NCI-H2029 (cell line): ENCODE measurements around the gene DGKD.

ENCODE experiments used
- DNase-seq: peaks from one replicate; lab custom pipeline; 2025; lab: John Stamatoyannopoulos, UW

Gene DGKD

DNA sequence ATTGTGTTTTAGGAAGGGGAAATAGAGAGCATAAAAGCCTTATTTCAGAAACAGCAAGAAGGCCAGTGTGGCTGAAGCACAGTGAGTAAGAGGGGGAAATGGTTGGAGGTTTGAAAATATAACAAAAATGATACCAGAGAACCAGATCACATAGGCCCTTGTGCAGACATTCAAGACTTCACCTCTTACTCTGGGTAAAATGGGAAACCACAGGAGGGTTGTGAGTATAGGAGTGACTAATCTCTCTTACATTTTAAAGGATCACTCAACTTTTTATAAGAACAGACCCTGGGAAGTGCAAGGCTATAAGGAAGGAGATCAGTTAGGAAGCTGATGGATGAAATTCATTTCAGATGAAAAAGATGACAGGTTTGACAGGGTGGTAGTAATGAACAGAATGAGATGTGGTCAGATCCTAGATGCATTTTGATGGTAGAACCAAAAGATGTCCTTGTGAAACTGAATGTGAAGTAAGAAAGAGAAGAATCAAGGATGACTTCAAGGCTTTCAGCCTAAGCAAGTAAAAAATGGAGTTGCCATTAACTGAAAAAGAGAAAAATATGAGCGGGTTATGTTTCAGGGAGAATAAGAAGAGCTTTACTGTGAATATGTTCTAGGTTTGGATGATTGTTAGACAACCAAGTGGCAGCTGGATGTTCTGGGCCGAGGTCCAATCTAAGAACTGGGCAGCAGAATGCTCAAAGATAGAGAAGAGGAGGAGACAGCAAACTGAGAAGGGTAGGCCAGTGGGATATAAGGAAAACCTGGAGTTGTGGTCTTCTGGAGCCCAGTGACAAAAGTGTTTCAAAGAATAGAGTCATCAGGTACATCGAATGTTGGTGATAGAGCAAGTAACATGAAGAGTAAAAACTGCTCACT, 147.1 kb downstream of the DGKD start:
- DNase-seq, result no peak

DNA sequence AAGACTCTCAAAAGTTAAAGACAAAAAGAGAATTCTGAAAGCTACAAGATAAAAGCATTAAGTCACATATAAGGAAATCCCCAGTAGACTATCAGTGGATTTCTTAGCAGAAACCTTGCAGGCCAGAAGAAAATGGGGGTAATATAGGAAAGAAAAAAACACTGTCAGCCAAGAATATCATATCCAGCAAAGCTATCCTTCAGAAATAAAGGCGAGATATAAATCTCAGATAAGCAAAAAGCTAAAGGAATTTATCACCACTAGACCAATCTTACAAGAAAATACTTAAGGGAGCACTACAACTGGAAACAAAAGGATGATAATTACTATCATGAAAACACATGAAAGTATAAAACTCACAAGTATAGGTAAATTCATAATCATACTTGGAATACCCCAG, 149.2 kb downstream of the DGKD start:
- no peak for DNase-seq

DNA sequence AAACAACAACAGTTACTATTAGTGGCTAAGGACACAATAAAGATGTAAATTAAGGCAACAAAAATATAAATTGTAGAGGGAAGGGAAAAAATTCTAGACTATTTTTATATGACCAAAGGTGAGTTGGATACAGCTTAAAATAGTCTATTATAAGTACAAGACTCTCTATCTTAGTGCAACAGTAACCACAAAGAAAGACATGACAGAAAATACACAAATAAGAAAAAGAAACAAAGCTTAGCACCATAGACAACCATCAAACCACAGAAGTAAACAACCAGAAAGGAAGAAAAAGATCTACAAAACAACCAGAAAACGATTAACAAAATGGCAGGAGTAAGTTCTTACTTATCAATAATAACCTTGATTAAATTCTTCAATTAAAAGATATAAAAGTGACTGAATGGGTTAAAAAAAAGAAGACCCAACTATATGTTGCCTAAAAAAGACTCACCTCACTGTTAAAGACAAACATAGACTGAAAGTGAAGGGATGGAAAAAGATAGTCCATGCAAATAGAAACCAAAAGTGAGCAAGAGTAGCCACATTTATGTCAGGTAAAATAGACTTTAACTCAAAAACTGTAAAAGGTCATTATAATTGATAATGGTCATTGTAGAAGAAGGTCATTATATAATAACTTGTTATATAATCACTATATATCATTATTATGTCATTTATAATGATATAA, 149.8 kb downstream of the DGKD start:
- DNase-seq, result no peak

DNA sequence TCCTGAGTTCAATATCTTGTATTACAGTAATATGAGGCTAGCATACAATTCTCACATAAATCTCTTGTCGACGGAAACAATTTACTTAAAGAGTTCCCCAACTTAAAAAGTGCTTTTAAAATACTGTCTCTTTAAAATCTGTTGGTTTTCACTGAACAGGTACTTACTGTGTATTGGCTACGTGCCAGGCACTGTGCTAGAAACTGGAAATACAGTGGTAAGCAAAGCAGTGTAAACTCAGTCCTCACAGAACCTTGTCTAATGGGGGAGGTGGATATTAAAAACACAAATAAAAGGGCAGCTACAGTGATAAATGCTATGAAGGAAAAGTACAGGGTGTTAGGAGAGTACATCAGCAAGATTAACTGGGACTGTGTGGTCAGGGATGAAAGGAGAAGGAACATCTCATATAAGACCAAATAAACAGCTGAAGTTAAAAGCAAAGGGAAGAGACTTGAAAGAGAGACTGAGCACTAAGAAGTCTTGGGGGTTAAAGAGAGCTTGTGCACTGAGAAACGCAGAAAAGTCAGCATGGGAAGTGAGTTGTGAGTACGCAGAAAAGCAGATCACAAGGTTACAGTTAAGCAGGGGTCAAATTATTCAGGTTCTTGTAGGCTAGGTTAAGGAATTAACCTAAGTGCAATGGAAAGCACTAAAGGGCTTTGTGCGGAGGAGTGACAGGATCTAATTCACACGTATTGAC, 159.8 kb downstream of the DGKD start:
- DNase-seq, result peak; percentile 17

DNA sequence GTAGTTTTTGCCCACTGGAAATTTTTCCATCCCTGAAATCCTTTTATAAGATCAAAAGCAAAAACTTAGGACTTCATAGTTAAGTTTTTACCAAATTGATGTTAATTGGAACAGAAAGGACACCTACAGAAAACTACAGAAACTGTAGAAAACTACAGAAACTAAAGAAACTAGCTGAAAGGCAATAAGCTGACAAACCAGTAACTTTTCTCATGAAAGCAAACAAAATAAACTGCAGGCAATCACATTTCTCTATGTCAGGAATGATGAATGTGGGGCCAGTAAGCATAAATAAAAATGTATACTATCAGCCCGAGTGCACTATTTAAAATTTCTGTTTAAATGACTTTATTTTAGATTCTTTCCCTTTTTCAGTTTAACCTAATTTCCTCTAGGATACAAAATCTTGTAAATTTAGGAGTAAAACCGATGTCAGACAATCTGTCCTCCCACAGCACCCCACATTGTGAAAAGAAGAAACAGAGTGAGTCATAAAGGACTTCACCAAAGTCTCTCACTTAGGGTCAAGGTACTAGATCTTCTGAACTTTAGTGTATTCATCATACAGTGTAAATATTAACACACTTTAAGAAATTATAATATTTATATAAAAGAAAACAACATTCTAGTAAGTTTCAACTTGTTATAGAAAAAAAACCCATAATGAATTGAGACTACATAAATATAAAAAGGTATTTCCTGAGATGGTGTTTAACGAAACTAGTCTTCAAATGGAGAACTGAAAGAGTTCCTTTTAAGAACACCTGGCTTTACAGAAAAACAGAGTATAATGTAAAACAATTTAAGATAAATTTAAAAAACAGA, 165.7 kb downstream of the DGKD start:
- DNase-seq, result no peak
